Right lobe of liver (tissue), 6 donors: ENCODE measurements around the gene CORO6. TPM values are rescaled to one million over a fixed set of nuclear protein-coding genes. Genes with fewer than 3 reads are reported as not detected.
A peak's percentile ranks its signal among the peaks of the same experiment; 100 is the strongest.

ENCODE experiments used
- ATAC-seq, 4 donors: fragments of 200-7000 bp; cut with Tn5 transposase; one replicate each; pipeline ENCODE4 v1.9.1; 2020; ENCODE audit warnings: mild to moderate bottlenecking in 4 of 4, moderate library complexity in 4 of 4
- DNase-seq, 3 donors: peaks; one replicate each; pipeline ENCODE4 v3.0.0-alpha.2; 2020
- H3K27ac ChIP-seq, 3 donors: fragments of 200-600 bp; one replicate each; pipeline ENCODE4 v1.8.0; 2022
- H3K27me3 ChIP-seq, 2 donors: fragments of 200-600 bp; one replicate each; pipeline ENCODE4 v1.8.0; 2022
- H3K36me3 ChIP-seq, 4 donors: fragments of 200-600 bp; sonication (generic) in 1 of 4; one replicate each; pipeline versions ENCODE4 v1.5.1 to v1.8.0; 2017 to 2022; ENCODE audit warnings: control low read depth in 1 of 4
- H3K4me1 ChIP-seq, 4 donors: fragments of 200-600 bp; sonication (generic) in 1 of 4; one replicate each; pipeline versions ENCODE4 v1.5.1 to v1.8.0; 2017 to 2022; ENCODE audit warnings: control low read depth in 1 of 4
- H3K4me3 ChIP-seq, 3 donors: fragments of 200-600 bp; one replicate each; pipeline ENCODE4 v1.8.0; 2022
- H3K9me3 ChIP-seq, 4 donors: fragments of 200-600 bp; sonication (generic) in 1 of 4; one replicate each; pipeline versions ENCODE4 v1.5.1 to v1.8.0; 2017 to 2022; ENCODE audit warnings: control low read depth in 1 of 4
- CTCF ChIP-seq, 4 donors: fragments of 200-600 bp in 3 of 4; fragments of 450-650 bp in 1 of 4; IDR thresholded peaks; one replicate each; pipeline versions ENCODE4 v1.5.1 to v1.8.0; 2016 to 2022; ENCODE audit warnings: antibody characterized with exemption in 4 of 4, mild to moderate bottlenecking in 2 of 4
- POLR2A ChIP-seq: fragments of 450-650 bp; IDR thresholded peaks from one replicate; pipeline ENCODE4 v1.6.1; 2017; ENCODE audit warnings: antibody characterized with exemption, mild to moderate bottlenecking
- WGBS: methylation state at CpG from one replicate; pipeline ENCODE4 v1.1.6; 2018; ENCODE audit warnings: low coverage, low lambda C conversion rate; ENCODE audit not compliant: insufficient coverage; ENCODE audit errors: missing lambda C conversion rate; 5-methylcytosine and 5-hydroxymethylcytosine counted together
- intact Hi-C, 2 donors: fragments of 100-400 bp; cut with DNase I; formaldehyde crosslinking; loops; one replicate each; pipeline versions ENCODE4 v1.11.2 to v1.14.1; 2022
- total RNA-seq, 6 experiments: library from RNA; depleted of rRNA in 2 of 6; stranded (reverse); fragments of >200 nt in 2 of 6; fragmentation: NEBNext Ultra II Directional in 3 of 6; extraction: Animal tissue kit (Norgen Biotek cat#: 25700) in 3 of 6; gene quantifications; one replicate each; pipeline versions ENCODE4 v1.1.0 to v1.2.4, GENCODE V29; 2016 to 2023
- donor health status: DM: no; HTN: yes; CAD: no.
- donor health status: DM: no; HTN: no; CAD: no.
- donor health status: DM: no; HTN: no; CAD: no.
- donor health status: DM: no; HTN: yes; CAD: no.
- donor health status: DM: no; HTN: yes; CAD: no.

The CORO6 gene
- total RNA-seq, 6 experiments from 2014 or later: 0.37 to 5.1 (median 0.81) TPM

- H3K4me1 ChIP-seq: peaks cover 0 to 35% (median 16%) of the 10 kb centered on the region in 4 donors
- no peak for TF ChIP-seq CTCF (IDR thresholded peaks at IDR 0.05)
- TF ChIP-seq POLR2A: no peak
These were observed 33.9 kb downstream of the CORO6 start for GRCh38 chr17:29588562-29589411.

GRCh38 chr17:29588017-29588561 is 34.6 kb downstream of the CORO6 start:
- 26% methylated on average over 7 of the region's 8 CpGs for WGBS
- Histone ChIP-seq H3K4me1 (peaks cover 0 to 35% (median 16%) of the 10 kb centered on the region in 4 donors), H3K4me3 (peak overlapping the region; percentile 66 to 84 (median 73)), H3K27me3 (no peaks in the 10 kb centered on the region), H3K9me3 (no peaks in the 10 kb centered on the region), H3K36me3 (no peaks in the 10 kb centered on the region), H3K27ac (peak overlapping the region; percentile 26 to 77 (median 55))
- intact Hi-C loops: no loop called here
- no peak for TF ChIP-seq POLR2A
- TF ChIP-seq CTCF (IDR thresholded peaks at IDR 0.05): no peak
- DNase-seq (peak in 2 of 3 donors; percentile 13 to 38), ATAC-seq (no peak)

More at GRCh38 chr17:29588562-29589411, 33.9 kb downstream of the CORO6 start:
- peak in 1 of 3 donors; percentile 62 for DNase-seq
- H3K27me3 ChIP-seq: no peaks in the 10 kb centered on the region
- peak overlapping the region; percentile 26 to 77 (median 55) for H3K27ac ChIP-seq
- intact Hi-C loops: no loop called here
- H3K36me3 ChIP-seq: no peaks in the 10 kb centered on the region
- peak; percentile 5 to 17 (median 8) for ATAC-seq
- WGBS: 0% methylated on average over 6 of the region's 72 CpGs
- H3K9me3 ChIP-seq: no peaks in the 10 kb centered on the region
- peak overlapping the region; percentile 66 to 84 (median 73) for H3K4me3 ChIP-seq

- ATAC-seq (no peak), DNase-seq (peak in 1 of 3 donors; percentile 12)
- H3K4me1 ChIP-seq: peaks cover 0 to 33% (median 15%) of the 10 kb centered on the region in 4 donors
- peak overlapping the region in 1 of 3 donors; percentile 77 for H3K27ac ChIP-seq
- no peaks in the 10 kb centered on the region for H3K27me3 ChIP-seq
- no peaks in the 10 kb centered on the region for H3K36me3 ChIP-seq
- WGBS: 79% methylated on average over 2 of the region's 6 CpGs
- no peak overlapping the region for H3K4me3 ChIP-seq
- TF ChIP-seq POLR2A: no peak
- no peak for TF ChIP-seq CTCF (IDR thresholded peaks at IDR 0.05)
- H3K9me3 ChIP-seq: no peaks in the 10 kb centered on the region
- intact Hi-C loops: no loop called here
These were observed 35.1 kb downstream of the CORO6 start for GRCh38 chr17:29587591-29587990.

- peaks cover 0 to 26% (median 11%) of the 10 kb centered on the region in 4 donors for H3K4me1 ChIP-seq
- intact Hi-C loops: no loop called here
- no CpG with 5 or more reads among the region's 9 CpGs for WGBS
- H3K36me3 ChIP-seq: no peaks in the 10 kb centered on the region
- ATAC-seq (no peak), DNase-seq (peak in 2 of 3 donors; percentile 16 to 37)
- H3K27me3 ChIP-seq: no peaks in the 10 kb centered on the region
- no peak overlapping the region for H3K27ac ChIP-seq
- no peak overlapping the region for H3K4me3 ChIP-seq
- no peaks in the 10 kb centered on the region for H3K9me3 ChIP-seq
- TF ChIP-seq CTCF (IDR thresholded peaks at IDR 0.05): no peak
- no peak for TF ChIP-seq POLR2A
These were observed 35.8 kb downstream of the CORO6 start for GRCh38 chr17:29586676-29587469.
